Measurements from ENCODE around the gene HBD.

DNA sequence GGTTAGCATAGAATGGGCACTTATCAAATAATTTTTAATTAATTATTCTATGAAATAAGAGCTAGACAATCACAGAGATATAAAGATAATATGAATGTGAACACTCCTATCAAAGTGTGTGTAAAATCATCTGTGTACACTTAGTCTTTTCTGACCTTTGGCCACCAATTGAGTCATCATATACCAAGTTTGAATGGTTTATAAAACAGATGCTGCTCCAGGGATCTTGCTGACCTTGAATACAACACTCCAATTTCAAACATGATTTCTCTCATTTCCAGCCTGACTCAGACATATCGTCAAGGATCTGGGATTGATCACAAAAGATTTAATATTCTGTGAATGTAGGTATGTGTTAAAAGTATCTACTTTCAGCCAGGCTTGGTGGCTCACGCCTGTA lies 30.9 kb downstream of the HBD start:
- TF ChIP-seq GTF2F1 (IDR thresholded peaks at IDR 0.05; ENCODE audit: low read depth, low read length) (no peak), JUND (IDR thresholded peaks at IDR 0.05; ENCODE audit: borderline replicate concordance, low read depth, low read length) (no peak), JUND (tag; IDR thresholded peaks at IDR 0.05; ENCODE audit: borderline replicate concordance, low read depth, low read length) (no peak), YY1 (IDR thresholded peaks at IDR 0.05; ENCODE audit: borderline replicate concordance in 1 of 3, control insufficient read depth in 1 of 3, extremely low read depth in 1 of 3, insufficient read depth in 3 of 3, insufficient read length in 1 of 3, insufficient replicate concordance in 2 of 3, low read depth in 1 of 3, low read length in 2 of 3) (no peak), RAD21 (CRISPR knock-in tag; conservative IDR thresholded peaks at IDR 0.05 in 1 of 2, IDR thresholded peaks at IDR 0.05 in 1 of 2) (no peak), RNF2 (IDR thresholded peaks at IDR 0.05) (no peak), POLR2A (conservative IDR thresholded peaks at IDR 0.05) (no peak), EZH2 (IDR thresholded peaks at IDR 0.05; ENCODE audit: borderline replicate concordance, low read depth, low read length) (no peak)
- TF ChIP-seq, protein P1, sequence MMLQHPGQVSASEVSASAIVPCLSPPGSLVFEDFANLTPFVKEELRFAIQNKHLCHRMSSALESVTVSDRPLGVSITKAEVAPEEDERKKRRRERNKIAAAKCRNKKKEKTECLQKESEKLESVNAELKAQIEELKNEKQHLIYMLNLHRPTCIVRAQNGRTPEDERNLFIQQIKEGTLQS (IDR thresholded peaks at IDR 0.05) = no peak
- TF ChIP-seq, protein P1 (CRISPR knock-in tag; conservative IDR thresholded peaks at IDR 0.05) = no peak

Measured in K562 (cell line).